ENCODE data around the gene LINC01488.
A peak's percentile ranks its signal among the peaks of the same experiment; 100 is the strongest.

LINC01488 gene

GRCh38 chr11:69466039-69466438 is 15.4 kb upstream of the LINC01488 start:
- Mint-ChIP-seq H3K27ac (no peak overlapping the region), H3K4me1 (peaks cover 14% of the 10 kb centered on the region), H3K4me3 (no peak overlapping the region), H3K36me3 (no peaks in the 10 kb centered on the region), H3K9me3 (peaks cover 3% of the 10 kb centered on the region), H3K27me3 (peaks cover 50% of the 10 kb centered on the region)
- no peak for ATAC-seq

DNA sequence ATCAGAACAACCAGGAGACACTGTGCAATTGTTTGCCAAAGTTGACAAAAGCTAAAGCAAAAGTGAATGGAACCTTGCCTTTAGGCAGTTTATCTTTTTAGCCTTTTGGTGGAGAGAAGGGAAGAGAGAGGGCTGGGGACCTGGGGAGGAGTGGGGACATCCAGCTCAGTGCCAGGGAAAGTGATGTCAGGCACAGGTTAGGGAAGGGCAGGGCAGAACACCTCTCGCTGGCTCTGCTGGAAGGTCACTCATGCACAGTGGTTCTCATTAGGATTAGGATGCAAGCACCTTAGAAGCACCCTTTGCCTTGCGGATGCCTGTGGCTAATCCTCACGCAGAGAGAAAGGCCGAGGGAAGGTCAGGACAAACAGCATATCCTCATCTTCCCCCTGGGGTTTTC is 14.3 kb upstream of the LINC01488 start:
- no peak for ATAC-seq
- no peak overlapping the region for H3K27ac Mint-ChIP-seq

DNA sequence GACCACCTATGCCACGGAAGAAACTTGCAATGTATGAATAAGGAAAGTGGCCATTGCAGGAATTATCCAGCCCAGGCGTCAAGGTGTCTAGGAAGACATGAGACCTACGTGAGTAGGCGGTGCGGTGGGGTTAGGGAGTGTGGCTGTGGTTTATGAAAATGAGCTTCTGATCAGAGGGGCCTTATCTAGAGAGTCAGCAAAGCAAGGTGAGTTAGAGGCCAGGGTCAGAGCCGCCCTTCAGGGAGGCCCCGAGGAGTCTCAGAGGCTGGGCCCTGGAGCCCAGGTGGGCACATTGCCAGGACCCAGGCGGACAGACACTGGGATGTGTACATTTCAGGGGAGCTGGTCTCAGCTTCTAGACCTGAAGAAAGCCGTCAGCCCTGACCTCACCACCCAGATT is 13.8 kb upstream of the LINC01488 start:
- H3K36me3 Mint-ChIP-seq, result no peaks in the 10 kb centered on the region

More for the DNA sequence above, 14.3 kb upstream of the LINC01488 start:
- Mint-ChIP-seq H3K36me3 (no peaks in the 10 kb centered on the region), H3K4me3 (no peak overlapping the region), H3K4me1 (peaks cover 14% of the 10 kb centered on the region), H3K27me3 (peaks cover 43% of the 10 kb centered on the region), H3K9me3 (no peaks in the 10 kb centered on the region)

GRCh38 chr11:69468221-69468620 is 13.2 kb upstream of the LINC01488 start:
- peaks cover 14% of the 10 kb centered on the region for H3K4me1 Mint-ChIP-seq
- peaks cover 45% of the 10 kb centered on the region for H3K27me3 Mint-ChIP-seq
- H3K4me3 Mint-ChIP-seq, result no peak overlapping the region
- ATAC-seq, result no peak
- H3K27ac Mint-ChIP-seq, result no peak overlapping the region
- H3K9me3 Mint-ChIP-seq, result peaks cover 3% of the 10 kb centered on the region
- H3K36me3 Mint-ChIP-seq, result no peaks in the 10 kb centered on the region

More for the DNA sequence above, 13.8 kb upstream of the LINC01488 start:
- H3K9me3 Mint-ChIP-seq, result no peaks in the 10 kb centered on the region
- peaks cover 14% of the 10 kb centered on the region for H3K4me1 Mint-ChIP-seq
- no peak overlapping the region for H3K4me3 Mint-ChIP-seq
- no peak overlapping the region for H3K27ac Mint-ChIP-seq
- H3K27me3 Mint-ChIP-seq, result peaks cover 43% of the 10 kb centered on the region
- ATAC-seq, result peak; percentile 32

GRCh38 chr11:69468911-69469885 is 12.3 kb upstream of the LINC01488 start:
- Mint-ChIP-seq H3K4me1 (peaks cover 14% of the 10 kb centered on the region), H3K4me3 (no peak overlapping the region)
- no peak for ATAC-seq

GRCh38 chr11:69470301-69470700 is 11.2 kb upstream of the LINC01488 start:
- Mint-ChIP-seq H3K36me3 (no peaks in the 10 kb centered on the region), H3K4me3 (no peak overlapping the region), H3K27ac (no peak overlapping the region), H3K27me3 (peaks cover 33% of the 10 kb centered on the region), H3K4me1 (peaks cover 14% of the 10 kb centered on the region), H3K9me3 (peaks cover 5% of the 10 kb centered on the region)
- ATAC-seq, result no peak

More at GRCh38 chr11:69468911-69469885, 12.3 kb upstream of the LINC01488 start:
- H3K9me3 Mint-ChIP-seq, result peaks cover 5% of the 10 kb centered on the region
- H3K27me3 Mint-ChIP-seq, result peaks cover 41% of the 10 kb centered on the region
- H3K36me3 Mint-ChIP-seq, result no peaks in the 10 kb centered on the region
- no peak overlapping the region for H3K27ac Mint-ChIP-seq

DNA sequence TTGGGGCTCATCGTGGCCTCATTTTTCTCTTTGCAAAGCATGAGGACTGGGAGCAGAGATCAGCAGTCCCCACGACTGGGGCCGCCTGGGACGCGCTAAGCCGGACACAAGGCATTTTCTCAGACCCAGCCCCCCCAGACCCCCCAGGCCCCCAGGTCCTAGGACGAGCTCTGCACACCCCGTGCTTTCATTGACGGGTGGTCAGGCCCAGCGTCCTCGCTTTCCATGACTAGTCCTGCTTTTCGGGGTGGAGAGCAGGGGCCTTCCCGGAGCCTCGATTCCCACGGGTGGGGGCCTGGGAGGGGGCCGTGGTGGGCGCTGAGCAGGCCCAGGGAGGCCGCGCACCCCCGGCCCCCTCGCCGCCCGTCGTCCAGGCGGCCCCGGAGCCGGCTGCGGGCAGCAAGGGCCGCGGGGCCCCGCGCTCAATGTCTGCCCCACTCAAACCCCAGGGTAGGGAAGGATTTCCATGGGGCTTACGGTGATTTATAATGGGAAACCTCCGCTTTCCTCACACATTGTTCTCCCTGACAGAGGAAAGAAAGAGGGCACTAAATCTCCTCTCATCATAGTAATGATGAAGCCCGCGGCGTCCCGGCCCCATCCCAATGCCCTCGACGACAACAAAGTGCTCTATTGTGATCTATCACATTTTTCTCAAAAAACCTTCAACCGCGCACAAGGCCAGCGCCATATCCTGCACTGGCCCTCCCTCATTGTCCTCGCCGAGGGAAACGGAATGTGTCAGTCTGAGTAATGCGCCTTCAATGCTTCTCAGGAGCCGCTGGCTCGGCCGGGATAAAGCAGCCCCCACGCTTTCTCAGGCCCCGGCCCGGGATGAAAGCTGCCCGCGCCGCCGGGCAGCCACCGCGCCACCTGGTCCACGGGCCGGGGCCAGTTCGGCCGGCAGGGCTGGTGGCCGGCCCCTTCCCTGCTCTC is 10.4 kb upstream of the LINC01488 start:
- H3K9me3 Mint-ChIP-seq, result peaks cover 5% of the 10 kb centered on the region
- H3K27me3 Mint-ChIP-seq, result peaks cover 33% of the 10 kb centered on the region

GRCh38 chr11:69471729-69472540 is 9.5 kb upstream of the LINC01488 start:
- Mint-ChIP-seq H3K9me3 (peaks cover 5% of the 10 kb centered on the region), H3K27me3 (peaks cover 30% of the 10 kb centered on the region), H3K4me1 (peaks cover 11% of the 10 kb centered on the region), H3K27ac (no peak overlapping the region), H3K4me3 (no peak overlapping the region), H3K36me3 (no peaks in the 10 kb centered on the region)
- no peak for ATAC-seq

More for the DNA sequence above, 10.4 kb upstream of the LINC01488 start:
- H3K4me3 Mint-ChIP-seq, result no peak overlapping the region
- no peaks in the 10 kb centered on the region for H3K36me3 Mint-ChIP-seq
- no peak for ATAC-seq
- peaks cover 14% of the 10 kb centered on the region for H3K4me1 Mint-ChIP-seq
- no peak overlapping the region for H3K27ac Mint-ChIP-seq

- Mint-ChIP-seq H3K27ac (no peak overlapping the region), H3K36me3 (no peaks in the 10 kb centered on the region), H3K4me1 (peaks cover 4% of the 10 kb centered on the region), H3K4me3 (no peak overlapping the region), H3K27me3 (peaks cover 29% of the 10 kb centered on the region), H3K9me3 (peaks cover 5% of the 10 kb centered on the region)
- no peak for ATAC-seq
These were observed 8.8 kb upstream of the LINC01488 start for GRCh38 chr11:69472541-69473275.

DNA sequence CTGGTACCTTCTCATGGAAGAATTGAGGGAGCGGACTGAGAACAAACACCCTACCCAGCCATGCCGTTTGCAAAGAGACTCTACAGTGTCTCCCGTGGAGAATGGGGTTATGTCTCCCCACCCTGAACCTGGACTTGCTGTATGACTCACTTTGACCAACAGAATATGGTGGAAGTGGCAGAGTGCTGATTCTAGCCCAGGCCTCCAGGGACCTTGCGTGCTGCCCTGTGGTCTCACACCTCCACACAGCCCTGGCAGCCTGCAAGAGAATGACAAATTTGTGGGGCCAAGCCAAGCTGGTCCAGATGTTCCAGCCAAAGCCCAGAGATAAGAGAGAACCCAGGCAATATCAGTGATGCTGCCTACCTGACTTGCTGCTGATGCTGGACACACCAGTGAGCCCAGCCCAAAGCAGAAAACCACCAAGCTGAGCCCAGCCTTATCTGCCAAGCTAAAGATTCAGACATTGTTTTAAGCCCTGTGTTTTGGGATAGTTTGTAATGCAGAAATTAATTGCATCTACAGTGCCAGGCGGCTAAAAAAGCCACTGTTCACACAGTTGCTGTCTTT is 8.1 kb upstream of the LINC01488 start:
- no peaks in the 10 kb centered on the region for H3K4me1 Mint-ChIP-seq
- H3K4me3 Mint-ChIP-seq, result no peak overlapping the region
- ATAC-seq, result peak; percentile 31
- H3K27ac Mint-ChIP-seq, result no peak overlapping the region
- peaks cover 29% of the 10 kb centered on the region for H3K27me3 Mint-ChIP-seq
- H3K36me3 Mint-ChIP-seq, result no peaks in the 10 kb centered on the region
- H3K9me3 Mint-ChIP-seq, result peaks cover 5% of the 10 kb centered on the region

DNA sequence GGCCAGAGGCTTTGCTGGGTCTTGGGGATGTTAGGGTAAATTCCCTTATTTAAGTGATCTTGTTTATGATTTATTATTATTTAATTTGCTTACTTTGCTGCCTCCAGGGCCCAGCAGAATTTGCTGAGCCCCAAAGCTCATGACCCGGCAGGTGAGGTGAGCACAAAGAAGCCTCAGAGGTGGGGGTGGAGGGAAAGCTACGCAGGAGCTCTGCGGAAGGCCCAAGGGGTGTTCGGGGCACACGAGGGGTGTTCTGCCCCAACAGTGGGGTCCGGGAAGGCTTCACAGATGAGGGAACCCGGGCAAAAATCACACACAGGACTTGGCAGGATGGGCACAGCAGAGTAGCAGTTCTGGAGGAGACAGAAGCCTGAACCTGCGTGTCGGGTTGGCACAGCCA is 6.7 kb upstream of the LINC01488 start:
- peaks cover 5% of the 10 kb centered on the region for H3K9me3 Mint-ChIP-seq
- peaks cover 29% of the 10 kb centered on the region for H3K27me3 Mint-ChIP-seq

DNA sequence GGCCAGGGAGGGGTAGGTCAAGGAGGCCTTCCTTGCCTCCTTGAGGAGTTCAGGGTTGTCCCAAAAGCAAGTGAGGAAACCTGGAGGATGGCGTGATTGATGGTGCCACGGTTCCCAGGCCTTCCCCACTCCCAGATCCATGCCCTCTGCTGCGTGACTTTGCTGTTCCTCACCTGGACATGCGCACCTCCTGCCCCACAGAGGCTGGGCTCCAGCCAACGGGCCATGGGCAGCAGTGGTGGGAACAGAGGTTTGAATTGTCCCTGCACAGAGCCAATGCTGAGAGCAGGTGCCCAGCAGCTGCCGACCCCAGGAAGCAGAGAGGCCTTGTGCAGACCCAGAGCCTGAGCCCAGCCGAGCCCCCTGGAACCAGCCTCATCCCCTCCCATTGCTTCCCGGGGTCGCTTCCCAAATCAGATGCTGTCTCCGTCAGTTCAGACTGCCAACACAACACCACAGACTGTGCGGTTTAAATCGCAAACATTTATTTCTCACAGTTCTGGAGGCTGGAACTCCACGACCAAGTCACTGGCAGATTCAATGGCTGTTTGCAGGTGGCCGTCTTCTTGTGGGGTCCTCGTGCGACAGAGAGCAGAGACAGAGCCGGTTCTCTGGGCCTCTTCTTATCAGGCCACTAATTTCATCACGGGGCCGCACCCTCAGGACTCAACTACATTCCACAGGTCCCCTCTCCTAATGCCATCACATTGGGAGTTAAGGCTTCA is 6.2 kb upstream of the LINC01488 start:
- ATAC-seq, result no peak
- Mint-ChIP-seq H3K4me1 (no peaks in the 10 kb centered on the region), H3K9me3 (peaks cover 5% of the 10 kb centered on the region), H3K36me3 (no peaks in the 10 kb centered on the region), H3K27me3 (peaks cover 29% of the 10 kb centered on the region), H3K27ac (no peak overlapping the region), H3K4me3 (no peak overlapping the region)

More for the DNA sequence above, 6.7 kb upstream of the LINC01488 start:
- no peak for ATAC-seq
- no peaks in the 10 kb centered on the region for H3K36me3 Mint-ChIP-seq
- H3K4me3 Mint-ChIP-seq, result no peak overlapping the region
- no peak overlapping the region for H3K27ac Mint-ChIP-seq
- no peaks in the 10 kb centered on the region for H3K4me1 Mint-ChIP-seq

DNA sequence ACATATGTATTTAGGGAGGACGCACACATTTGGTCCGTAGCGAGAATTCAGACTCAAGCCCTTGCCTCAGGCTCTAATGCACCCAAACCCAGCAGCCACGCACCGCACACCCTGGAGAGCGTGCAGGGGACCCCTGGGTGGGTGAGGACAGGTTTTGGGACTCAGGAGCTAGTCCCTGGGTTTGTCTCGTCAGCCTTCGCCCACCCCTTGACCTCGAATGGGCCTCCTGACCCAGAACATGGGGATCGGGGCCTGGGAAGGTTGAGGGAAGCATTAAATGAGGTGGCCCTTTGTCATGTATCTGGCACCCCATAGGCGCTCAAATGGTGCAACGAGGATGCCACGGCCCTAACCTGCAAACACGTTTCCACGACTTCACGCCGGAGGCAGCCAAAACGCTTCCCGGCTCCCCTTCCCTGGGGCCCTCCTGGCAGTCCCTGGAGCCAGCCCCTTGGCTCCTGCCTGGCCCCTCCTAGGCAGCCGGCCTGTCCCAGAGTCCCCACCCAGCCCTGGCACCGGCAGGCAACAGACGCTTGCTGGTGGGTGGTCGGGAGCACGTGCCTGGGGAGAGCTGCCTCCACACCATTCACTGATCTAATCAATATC is 5.5 kb upstream of the LINC01488 start:
- Mint-ChIP-seq H3K36me3 (no peaks in the 10 kb centered on the region), H3K4me3 (no peak overlapping the region), H3K27ac (no peak overlapping the region), H3K27me3 (peaks cover 29% of the 10 kb centered on the region), H3K4me1 (no peaks in the 10 kb centered on the region), H3K9me3 (peaks cover 5% of the 10 kb centered on the region)
- ATAC-seq, result no peak

Measured in stimulated activated memory B cell treated with anti-CD40 and anti-IgM and Interleukin-4, amounts not matched to agents 10 μg/mL and 1 μg/mL and 100 μg/mL, for 72 hours (primary cell).